PC-9 (cell line): ENCODE data around the gene C1orf105. TPM values are rescaled to one million over a fixed set of nuclear protein-coding genes. Genes with fewer than 3 reads are reported as not detected.

Experiments used
- BruUV-seq: library from RNA; stranded (reverse); fragments of 400-500 nt; replicated peaks from 2 replicates; lab custom pipeline; 2021; lab: Mats Ljungman, UMichigan
- CTCF ChIA-PET: fragments of 300-600 bp; sonication (Branson Sonifier 250); formaldehyde crosslinking; loops from one replicate; lab custom pipeline; 2022; ENCODE audit warnings: antibody characterized with exemption; lab: Charles Lee
- POLR2A ChIA-PET: fragments of 300-600 bp; sonication (Branson Sonifier 250); formaldehyde crosslinking; loops from one replicate; lab custom pipeline; 2022; ENCODE audit warnings: antibody characterized with exemption; ENCODE audit not compliant: unreplicated experiment; lab: Charles Lee
- DNase-seq, 2 experiments: peaks; one replicate each; pipeline versions ENCODE4 v3.0.0 to v3.0.0-alpha.2; 2015 to 2022; ENCODE audit warnings: mixed read lengths in 1 of 2
- H2AFZ ChIP-seq: fragments of 200-600 bp; sonication (generic); 2 replicates; pipeline ENCODE4 v1.8.1; 2017; ENCODE audit warnings: antibody characterized with exemption
- H3F3A ChIP-seq: fragments of 200-600 bp; sonication (generic); 2 replicates; pipeline ENCODE4 v1.8.1; 2017; ENCODE audit warnings: antibody characterized with exemption, mild to moderate bottlenecking, low read depth; ENCODE audit not compliant: insufficient read depth
- H3K27ac ChIP-seq: fragments of 200-600 bp; sonication (generic); 2 replicates; pipeline ENCODE4 v1.6.1; 2016; ENCODE audit warnings: mixed run types
- H3K27me3 ChIP-seq: fragments of 200-600 bp; sonication (generic); 2 replicates; pipeline ENCODE4 v1.6.1; 2016; ENCODE audit warnings: low read depth, mixed run types; ENCODE audit not compliant: insufficient read depth
- H3K36me3 ChIP-seq: fragments of 200-600 bp; sonication (generic); 2 replicates; pipeline ENCODE4 v1.6.1; 2016; ENCODE audit warnings: low read depth, mixed run types
- H3K4me1 ChIP-seq: fragments of 200-600 bp; sonication (generic); replicated peaks from 2 replicates; pipeline ENCODE4 v1.6.1; 2016; ENCODE audit warnings: mixed run types; ENCODE audit not compliant: insufficient read depth
- H3K4me2 ChIP-seq: fragments of 200-600 bp; sonication (generic); 2 replicates; pipeline ENCODE4 v1.6.1; 2017; ENCODE audit warnings: mixed run types
- H3K4me3 ChIP-seq: fragments of 200-600 bp; sonication (generic); 2 replicates; pipeline ENCODE4 v1.6.1; 2016; ENCODE audit warnings: mixed run types
- H3K79me2 ChIP-seq: fragments of 200-600 bp; sonication (generic); 2 replicates; pipeline ENCODE4 v1.6.1; 2017; ENCODE audit warnings: low read depth, mixed run types
- H3K9me2 ChIP-seq: fragments of 200-600 bp; sonication (generic); 2 replicates; pipeline ENCODE4 v1.8.1; 2017; ENCODE audit warnings: mild to moderate bottlenecking; ENCODE audit not compliant: insufficient read depth
- H3K9me3 ChIP-seq: fragments of 200-600 bp; sonication (generic); 2 replicates; pipeline ENCODE4 v1.8.1; 2016; ENCODE audit warnings: low read depth; ENCODE audit not compliant: insufficient read depth
- H4K20me1 ChIP-seq: fragments of 200-600 bp; sonication (generic); 2 replicates; pipeline ENCODE4 v1.8.1; 2017; ENCODE audit not compliant: insufficient read depth
- CTCF ChIP-seq: fragments of 200-600 bp; sonication (generic); conservative IDR thresholded peaks from 2 replicates; pipeline ENCODE4 v1.6.1; 2017; ENCODE audit warnings: mixed run types, antibody characterized with exemption, mild to moderate bottlenecking, moderate library complexity
- EZH2 ChIP-seq: fragments of 200-600 bp; sonication (generic); IDR thresholded peaks from 2 replicates; pipeline ENCODE4 v1.8.0; 2017; ENCODE audit warnings: antibody characterized with exemption, low read depth
- intact Hi-C: fragments of 100-400 bp; cut with micrococcal nuclease; formaldehyde crosslinking; loops from one replicate; pipeline ENCODE4 v1.10.0; 2022; ENCODE audit not compliant: unreplicated experiment
- total RNA-seq: library from RNA; stranded (reverse); gene quantifications from 2 replicates; pipeline ENCODE4 v1.2.3, GENCODE V29; 2021

C1orf105 gene
- total RNA-seq, 1 experiment from 2014 or later = not detected

DNA sequence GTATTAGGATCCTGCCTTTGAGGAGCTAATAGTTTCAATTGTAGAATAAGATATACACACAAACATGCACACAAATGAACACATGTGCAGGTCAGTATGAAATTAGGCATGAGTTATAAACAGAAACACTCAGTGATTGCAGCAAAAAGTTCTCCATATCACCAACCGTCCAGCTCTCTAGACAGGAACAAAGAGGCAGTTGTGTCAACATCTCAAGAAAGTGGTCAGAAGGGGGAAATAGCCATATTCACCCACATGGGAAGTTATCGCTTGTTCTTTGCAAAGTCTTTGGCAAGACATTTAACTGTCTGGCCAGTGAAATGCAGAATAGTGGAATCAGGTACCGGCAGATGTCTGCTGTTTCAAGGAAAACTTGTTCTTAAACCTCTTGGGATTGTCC is 52.8 kb downstream of the C1orf105 start:
- ChIA-PET CTCF (no interaction called here), POLR2A (no interaction called here)
- Histone ChIP-seq H3K27ac (no peak overlapping the region), H3K4me2 (no peak overlapping the region), H3K79me2 (no peaks in the 10 kb centered on the region), H3K4me1 (peaks cover 36% of the 10 kb centered on the region), H3K9me3 (no peaks in the 10 kb centered on the region), H4K20me1 (no peaks in the 10 kb centered on the region), H2AFZ (no peak overlapping the region), H3K36me3 (no peaks in the 10 kb centered on the region), H3K27me3 (no peaks in the 10 kb centered on the region), H3K9me2 (0 out of 2 replicates have a peak, but pooled peaks cover 5% of the 10 kb centered on the region), H3K4me3 (no peak overlapping the region), H3F3A (peaks cover 2% of the 10 kb centered on the region)
- intact Hi-C loops = no loop called here
- no TSS peak for BruUV-seq
- TF ChIP-seq EZH2 (no peak), CTCF (no peak)
- no peak for DNase-seq

- no peaks in the 10 kb centered on the region for H3K9me3 ChIP-seq
- H4K20me1 ChIP-seq = no peaks in the 10 kb centered on the region
- ChIA-PET CTCF (no interaction called here), POLR2A (no interaction called here)
- H3K4me1 ChIP-seq = peaks cover 36% of the 10 kb centered on the region
- BruUV-seq = no TSS peak
- no peak for DNase-seq
- H3K9me2 ChIP-seq = 0 out of 2 replicates have a peak, but pooled peaks cover 5% of the 10 kb centered on the region
- H3K27ac ChIP-seq = no peak overlapping the region
- intact Hi-C loops = no loop called here
- no peak overlapping the region for H2AFZ ChIP-seq
- H3F3A ChIP-seq = peaks cover 7% of the 10 kb centered on the region
- no peak for TF ChIP-seq EZH2
- no peak for TF ChIP-seq CTCF
- H3K36me3 ChIP-seq = no peaks in the 10 kb centered on the region
- no peak overlapping the region for H3K4me3 ChIP-seq
- no peaks in the 10 kb centered on the region for H3K79me2 ChIP-seq
- H3K27me3 ChIP-seq = no peaks in the 10 kb centered on the region
- H3K4me2 ChIP-seq = no peak overlapping the region
These were observed 53.4 kb downstream of the C1orf105 start for GRCh38 chr1:172473842-172474241.

DNA sequence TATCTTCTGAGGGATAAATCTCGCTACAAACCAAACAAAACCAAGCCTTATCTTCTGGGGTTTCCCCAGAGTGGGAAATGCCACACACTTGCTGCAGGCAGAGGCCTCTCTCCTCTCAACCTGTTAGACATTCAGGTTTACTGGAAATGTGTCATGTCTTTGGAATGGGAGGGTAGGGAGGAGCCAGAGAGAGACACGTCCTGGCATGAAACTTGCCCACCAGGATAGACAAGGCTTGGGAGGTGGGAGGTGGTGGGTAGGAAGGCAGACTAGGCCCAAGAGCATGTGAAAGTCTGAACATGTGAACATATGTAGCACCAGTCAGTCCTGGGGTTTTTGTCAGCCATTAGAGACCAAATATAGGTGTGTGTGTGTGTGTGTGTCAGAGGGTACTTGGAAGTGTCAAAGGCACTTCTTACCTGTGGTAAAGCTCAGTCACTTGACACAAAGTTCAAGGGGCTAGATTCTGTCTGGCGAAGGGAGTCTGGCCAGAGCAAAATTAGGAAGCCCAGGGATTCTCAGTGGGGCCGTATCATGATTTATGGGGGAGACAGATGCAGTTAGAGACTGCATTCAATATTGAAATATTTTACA is 55.8 kb downstream of the C1orf105 start:
- H3K79me2 ChIP-seq = no peaks in the 10 kb centered on the region
- peaks cover 31% of the 10 kb centered on the region for H3K4me1 ChIP-seq
- TF ChIP-seq EZH2 = no peak
- H3K27ac ChIP-seq = peak overlapping the region; percentile 54
- peak; percentile 69 to 86 for DNase-seq
- no peak overlapping the region for H2AFZ ChIP-seq
- POLR2A ChIA-PET = no interaction called here
- CTCF ChIA-PET = no interaction called here
- no peaks in the 10 kb centered on the region for H4K20me1 ChIP-seq
- H3K4me3 ChIP-seq = no peak overlapping the region
- no peaks in the 10 kb centered on the region for H3K36me3 ChIP-seq
- H3K27me3 ChIP-seq = no peaks in the 10 kb centered on the region
- no TSS peak for BruUV-seq
- 0 out of 2 replicates have a peak, but pooled peaks cover 5% of the 10 kb centered on the region for H3K9me2 ChIP-seq
- intact Hi-C loops = loop anchor here (1.0 kb wide), 1 partner anchor 56 kb away; no protein-coding TSS in a partner anchor
- no peaks in the 10 kb centered on the region for H3K9me3 ChIP-seq
- H3F3A ChIP-seq = peaks cover 7% of the 10 kb centered on the region
- peak overlapping the region; percentile 49 for H3K4me2 ChIP-seq
